Endothelial cell of umbilical vein (primary cell): ENCODE measurements around the gene OXNAD1. TPM values are rescaled to one million over a fixed set of nuclear protein-coding genes. Genes with fewer than 3 reads are reported as not detected.

ENCODE experiments used
- BruUV-seq: library from RNA; stranded (reverse); fragments of 400-500 nt; replicated peaks from 2 replicates; lab custom pipeline; 2021; lab: Mats Ljungman, UMichigan
- CTCF ChIA-PET: fragments of 300-600, 350-600 bp; sonication (Branson Sonifier 250); formaldehyde crosslinking; loops from one replicate; lab custom pipeline; 2021; ENCODE audit warnings: antibody characterized with exemption, inconsistent platforms; lab: Charles Lee
- POLR2A ChIA-PET: fragments of 300-600, 350-600 bp; sonication (Branson Sonifier 250); formaldehyde crosslinking; loops from one replicate; lab custom pipeline; 2021; ENCODE audit warnings: antibody characterized with exemption, inconsistent platforms; lab: Charles Lee
- DNase-seq: peaks from one replicate; pipeline ENCODE4 v3.0.0-alpha.2; 2011; ENCODE audit warnings: low read depth, low spot score
- FAIRE-seq: peaks from 2 replicates; lab custom pipeline; 2011; peaks lifted over from hg19 to GRCh38; lab: Jason Lieb, UNC
- H2AFZ ChIP-seq: 2 replicates; pipeline ENCODE4 v1.6.0; 2012; ENCODE audit warnings: low read depth, low read length, control low read depth, inconsistent platforms
- H3K27ac ChIP-seq: 2 replicates; pipeline ENCODE4 v1.5.1; 2011; ENCODE audit warnings: low read depth, mild to moderate bottlenecking, control low read depth, low read length, moderate library complexity; ENCODE audit not compliant: insufficient read depth
- H3K27me3 ChIP-seq, 2 experiments: 2 replicates each; pipeline versions ENCODE4 v1.6.0 to v1.6.1; 2011; ENCODE audit warnings: low read length in 2 of 2, mixed read lengths in 1 of 2; ENCODE audit not compliant: control insufficient read depth in 2 of 2, insufficient read depth in 2 of 2
- H3K36me3 ChIP-seq, 2 experiments: 2 replicates in 1 of 2; 3 replicates in 1 of 2; pipeline ENCODE4 v1.5.1; 2011; ENCODE audit warnings: low read length in 2 of 2, mild to moderate bottlenecking in 1 of 2, moderate library complexity in 1 of 2; ENCODE audit not compliant: control insufficient read depth in 2 of 2, insufficient read depth in 2 of 2; ENCODE audit errors: extremely low read depth in 1 of 2
- H3K4me1 ChIP-seq: 3 replicates; pipeline ENCODE4 v1.5.1; 2011; ENCODE audit warnings: mild to moderate bottlenecking, low read length; ENCODE audit not compliant: control insufficient read depth, insufficient read depth; ENCODE audit errors: extremely low read depth
- H3K4me2 ChIP-seq: 2 replicates; pipeline ENCODE4 v1.6.1; 2011; ENCODE audit warnings: low read length, control low read depth, mixed read lengths; ENCODE audit not compliant: insufficient read depth
- H3K4me3 ChIP-seq, 3 experiments: fragments of 200-600 bp in 1 of 3; sonication (generic), shearing (Covaris generic) in 1 of 3; replicated peaks in 1 of 3; 2 replicates each; pipeline ENCODE4 v1.5.1; 2011 to 2016; ENCODE audit warnings: control low read depth in 3 of 3, low read length in 3 of 3, mild to moderate bottlenecking in 2 of 3, inconsistent platforms in 1 of 3, low read depth in 1 of 3, moderate library complexity in 1 of 3; ENCODE audit not compliant: insufficient read depth in 1 of 3
- H3K79me2 ChIP-seq: 2 replicates; pipeline ENCODE4 v1.6.0; 2012; ENCODE audit warnings: low read length, inconsistent platforms; ENCODE audit not compliant: control insufficient read depth, insufficient read depth
- H3K9ac ChIP-seq: replicated peaks from 2 replicates; pipeline ENCODE3; 2011; ENCODE audit warnings: low read length, control low read depth; ENCODE audit not compliant: insufficient read depth; ENCODE audit errors: extremely low read depth
- H3K9me1 ChIP-seq: replicated peaks from 3 replicates; pipeline ENCODE4 v1.6.0; 2011; ENCODE audit warnings: mild to moderate bottlenecking, low read length; ENCODE audit not compliant: control insufficient read depth, insufficient read depth; ENCODE audit errors: extremely low read depth
- H3K9me3 ChIP-seq: replicated peaks from 2 replicates; pipeline ENCODE4 v1.5.1; 2012; ENCODE audit warnings: low read length, inconsistent platforms; ENCODE audit not compliant: control insufficient read depth, insufficient read depth
- H4K20me1 ChIP-seq: replicated peaks from 2 replicates; pipeline ENCODE3; 2011; ENCODE audit warnings: mild to moderate bottlenecking, low read length; ENCODE audit not compliant: control insufficient read depth, insufficient read depth; ENCODE audit errors: extremely low read depth
- EZH2 ChIP-seq: IDR thresholded peaks from 2 replicates; pipeline ENCODE4 v1.6.1; 2012; ENCODE audit warnings: borderline replicate concordance, low read depth, mild to moderate bottlenecking, moderate library complexity, low read length, inconsistent platforms; ENCODE audit not compliant: severe bottlenecking
- FOS ChIP-seq: IDR thresholded peaks from 2 replicates; pipeline ENCODE4 v1.6.1; 2011; ENCODE audit warnings: mild to moderate bottlenecking, low read length, moderate library complexity, borderline replicate concordance; ENCODE audit not compliant: insufficient read depth
- GATA2 ChIP-seq: IDR thresholded peaks from 2 replicates; pipeline ENCODE4 v1.7.0; 2011; ENCODE audit warnings: low read depth, mild to moderate bottlenecking, moderate library complexity, mixed read lengths, low read length; ENCODE audit not compliant: insufficient read length, insufficient read depth
- JUN ChIP-seq: IDR thresholded peaks from 2 replicates; pipeline ENCODE4 v1.6.1; 2011; ENCODE audit warnings: borderline replicate concordance, low read depth; ENCODE audit not compliant: insufficient read length, insufficient read depth
- MYC ChIP-seq: IDR thresholded peaks from one replicate; pipeline ENCODE4 v1.6.1; 2011; ENCODE audit warnings: mild to moderate bottlenecking, low read depth, low read length
- POLR2A ChIP-seq: IDR thresholded peaks from 2 replicates; pipeline ENCODE4 v1.6.1; 2012; ENCODE audit warnings: low read depth, mild to moderate bottlenecking, control low read depth, low read length
- POLR2AphosphoS5 ChIP-seq: IDR thresholded peaks from 2 replicates; pipeline ENCODE4 v1.6.1; 2012; ENCODE audit warnings: low read depth, mild to moderate bottlenecking, control low read depth, low read length, moderate library complexity; ENCODE audit not compliant: insufficient read depth
- dilution Hi-C: fragments of 300-500 bp; cut with MboI; formaldehyde crosslinking; loops from one replicate; pipeline ENCODE4 v1.15.0; 2019; ENCODE audit warnings: low sequenced_read_pairs; ENCODE audit not compliant: extremely low pct_ligation_motif_present
- intact Hi-C: fragments of 100-400 bp; cut with micrococcal nuclease; formaldehyde crosslinking; loops from one replicate; pipeline ENCODE4 v1.10.0; 2022
- polyA plus RNA-seq, 4 experiments: library from polyadenylated mRNA; depleted of rRNA in 3 of 4; stranded (reverse) in 3 of 4; unstranded in 1 of 4; fragments of >200 nt; gene quantifications; 2 replicates each; pipeline versions ENCODE4 v1.2.1 to v1.2.3, GENCODE V29; 2011 to 2012; ENCODE audit warnings: missing spikeins in 1 of 4
- total RNA-seq: library from RNA; stranded (reverse); gene quantifications from 2 replicates; pipeline ENCODE4 v1.2.3, GENCODE V29; 2021
- TF ChIP-seq, protein P1 (sequence below), 2 donors: IDR thresholded peaks; 1 replicate in 1 of 2; 2 replicates in 1 of 2; pipeline ENCODE4 v1.5.1; 2011; ENCODE audit warnings: low read length in 2 of 2, mild to moderate bottlenecking in 2 of 2, moderate library complexity in 2 of 2, control low read depth in 1 of 2, inconsistent platforms in 1 of 2, low read depth in 1 of 2; ENCODE audit not compliant: insufficient read depth in 1 of 2; ENCODE audit errors: extremely low read depth in 1 of 2
- TF ChIP-seq, protein P2 (sequence below): IDR thresholded peaks from 2 replicates; pipeline ENCODE4 v1.6.1; 2011; ENCODE audit not compliant: insufficient read depth, insufficient read length

The OXNAD1 gene
- total and polyA plus RNA-seq, 2 donors (not counting 3 experiments of a cell fraction or from before 2014, with no cell fraction given) = 5.5 to 9.7 TPM

DNA sequence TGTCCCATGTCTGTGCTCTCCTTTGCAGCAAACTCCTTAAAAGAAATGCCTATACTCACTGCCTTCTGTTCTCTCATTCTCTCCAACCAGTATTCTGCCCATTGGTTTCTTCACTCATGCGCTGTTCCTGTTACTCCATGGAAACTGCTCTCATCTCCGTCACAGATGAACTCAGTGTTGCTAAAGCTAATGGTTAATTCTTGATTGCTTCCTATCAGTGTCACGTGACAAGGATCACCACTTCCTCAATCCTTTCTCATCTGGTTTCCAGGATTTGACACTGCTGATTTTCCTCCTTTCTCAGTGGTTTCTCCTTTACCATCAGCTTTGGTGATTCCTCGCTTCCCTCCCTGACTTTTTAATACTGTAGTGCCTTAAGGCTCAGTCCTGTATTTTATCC, 2.8 kb upstream of the OXNAD1 start:
- dilution Hi-C loops = no loop called here
- ChIA-PET POLR2A (no interaction called here), CTCF (no interaction called here)
- Histone ChIP-seq H3K9ac (no peak overlapping the region), H3K9me1 (no peaks in the 10 kb centered on the region), H3K27me3 (no peaks in the 10 kb centered on the region), H3K4me1 (peaks cover 23% of the 10 kb centered on the region), H3K9me3 (no peaks in the 10 kb centered on the region), H3K27ac (no peak overlapping the region), H3K36me3 (peaks cover 0 to 4% of the 10 kb centered on the region in 2 experiments), H2AFZ (no peak overlapping the region), H3K4me3 (no peak overlapping the region), H3K4me2 (no peak overlapping the region), H4K20me1 (no peaks in the 10 kb centered on the region), H3K79me2 (peaks cover 46% of the 10 kb centered on the region)
- no TSS peak for BruUV-seq
- intact Hi-C loops = no loop called here
- DNase-seq (no peak), FAIRE-seq (no peak)
- TF ChIP-seq, protein P1, sequence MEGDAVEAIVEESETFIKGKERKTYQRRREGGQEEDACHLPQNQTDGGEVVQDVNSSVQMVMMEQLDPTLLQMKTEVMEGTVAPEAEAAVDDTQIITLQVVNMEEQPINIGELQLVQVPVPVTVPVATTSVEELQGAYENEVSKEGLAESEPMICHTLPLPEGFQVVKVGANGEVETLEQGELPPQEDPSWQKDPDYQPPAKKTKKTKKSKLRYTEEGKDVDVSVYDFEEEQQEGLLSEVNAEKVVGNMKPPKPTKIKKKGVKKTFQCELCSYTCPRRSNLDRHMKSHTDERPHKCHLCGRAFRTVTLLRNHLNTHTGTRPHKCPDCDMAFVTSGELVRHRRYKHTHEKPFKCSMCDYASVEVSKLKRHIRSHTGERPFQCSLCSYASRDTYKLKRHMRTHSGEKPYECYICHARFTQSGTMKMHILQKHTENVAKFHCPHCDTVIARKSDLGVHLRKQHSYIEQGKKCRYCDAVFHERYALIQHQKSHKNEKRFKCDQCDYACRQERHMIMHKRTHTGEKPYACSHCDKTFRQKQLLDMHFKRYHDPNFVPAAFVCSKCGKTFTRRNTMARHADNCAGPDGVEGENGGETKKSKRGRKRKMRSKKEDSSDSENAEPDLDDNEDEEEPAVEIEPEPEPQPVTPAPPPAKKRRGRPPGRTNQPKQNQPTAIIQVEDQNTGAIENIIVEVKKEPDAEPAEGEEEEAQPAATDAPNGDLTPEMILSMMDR (IDR thresholded peaks at IDR 0.05; ENCODE audit: extremely low read depth in 1 of 2, insufficient read depth in 1 of 2, low read depth in 1 of 2, low read length in 2 of 2) = no peak
- TF ChIP-seq FOS = no peak

DNA sequence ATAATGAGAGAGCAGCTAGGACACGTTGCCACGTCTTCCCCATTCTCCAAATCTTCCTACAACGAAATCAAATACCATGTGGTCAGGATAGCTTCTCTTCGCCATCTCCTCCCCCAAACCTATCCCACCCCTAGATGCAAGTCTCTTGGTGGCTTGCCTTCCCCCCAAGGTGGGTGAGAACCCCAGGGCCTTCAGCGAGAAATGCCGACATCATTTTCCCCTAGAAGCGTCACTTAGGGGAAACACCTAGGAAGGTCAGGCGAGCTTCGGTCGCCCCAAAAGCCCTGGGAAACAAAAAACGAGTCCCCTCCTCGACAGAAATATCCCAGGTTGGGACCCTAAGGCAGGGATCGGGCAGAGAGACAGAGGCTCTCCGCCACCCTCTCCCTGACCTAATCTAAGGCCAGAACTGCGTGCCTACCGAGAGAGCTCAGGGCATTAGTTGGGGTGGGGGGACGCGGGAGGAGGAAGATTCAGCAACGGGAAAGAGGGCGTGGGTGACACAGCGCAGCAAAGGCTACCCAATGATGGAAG, 771 bp upstream of the OXNAD1 start:
- Histone ChIP-seq H3K36me3 (peaks cover 0 to 4% of the 10 kb centered on the region in 2 experiments), H3K4me3 (peak overlapping the region; percentile 43 to 93 (median 57)), H3K9ac (peak overlapping the region; percentile 95), H3K9me1 (no peaks in the 10 kb centered on the region), H3K4me1 (peaks cover 23% of the 10 kb centered on the region), H3K27ac (peak overlapping the region; percentile 82), H3K4me2 (peak overlapping the region; percentile 98), H3K27me3 (no peaks in the 10 kb centered on the region), H3K79me2 (peaks cover 51% of the 10 kb centered on the region), H4K20me1 (no peaks in the 10 kb centered on the region), H3K9me3 (no peaks in the 10 kb centered on the region), H2AFZ (peak overlapping the region; percentile 85)
- POLR2A ChIA-PET = interaction anchor here (0.8 kb wide), 1 partner anchor 252 kb away, joined by 3 read pairs; no protein-coding TSS in a partner anchor
- intact Hi-C loops (no loop called here), dilution Hi-C loops (no loop called here)
- BruUV-seq = TSS peak; percentile 85
- CTCF ChIA-PET = interaction anchor here (1.1 to 5.9 kb wide), 6 partner anchors 17 to 633 kb away, joined by 4 to 70 read pairs (median 6); no protein-coding TSS in a partner anchor
- no peak for TF ChIP-seq MYC
- no peak for TF ChIP-seq EZH2
- TF ChIP-seq, protein P2, sequence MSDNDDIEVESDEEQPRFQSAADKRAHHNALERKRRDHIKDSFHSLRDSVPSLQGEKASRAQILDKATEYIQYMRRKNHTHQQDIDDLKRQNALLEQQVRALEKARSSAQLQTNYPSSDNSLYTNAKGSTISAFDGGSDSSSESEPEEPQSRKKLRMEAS = no peak
- no peak for TF ChIP-seq POLR2AphosphoS5
- TF ChIP-seq JUN = no peak
- TF ChIP-seq GATA2 = no peak
- TF ChIP-seq FOS = no peak
- TF ChIP-seq, protein P1 (IDR thresholded peaks at IDR 0.05; ENCODE audit: extremely low read depth in 1 of 2, insufficient read depth in 1 of 2, low read depth in 1 of 2, low read length in 2 of 2) = no peak
- TF ChIP-seq POLR2A = no peak
- DNase-seq (no peak), FAIRE-seq (no peak)
